Colon (tissue), 2 donors: Measurements from ENCODE around the gene GYPB.
"Not testable (repeated sequence)": the region's sequence is repeated elsewhere in the genome, so short reads cannot be mapped to it uniquely, and the experiment has no call there.

Source experiments
- FAIRE-seq: peaks from 2 replicates; lab custom pipeline; 2012; peaks lifted over from hg19 to GRCh38; lab: Jason Lieb, UNC
- donor health status: control.
- donor health status: control.

The GYPB gene

DNA sequence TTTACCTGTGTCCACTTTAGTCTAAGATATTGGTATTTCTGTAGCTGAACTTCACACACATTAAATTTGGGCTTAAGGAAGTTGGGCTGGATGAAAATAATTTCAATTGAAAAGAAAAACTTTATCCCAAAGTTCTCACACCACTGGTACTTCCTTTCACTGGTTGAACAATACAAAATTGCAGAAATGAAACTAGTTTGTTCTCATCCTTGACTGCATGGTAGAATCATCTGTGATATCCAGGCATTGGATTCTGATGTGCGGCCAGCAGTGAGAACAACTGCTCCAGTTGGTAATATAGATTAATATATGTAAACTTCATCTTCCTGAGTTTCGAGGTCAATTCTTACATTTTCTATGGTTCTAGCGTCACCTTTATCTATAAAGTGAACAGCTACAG, 10.6 kb downstream of the GYPB start:
- FAIRE-seq: not testable (repeated sequence)

DNA sequence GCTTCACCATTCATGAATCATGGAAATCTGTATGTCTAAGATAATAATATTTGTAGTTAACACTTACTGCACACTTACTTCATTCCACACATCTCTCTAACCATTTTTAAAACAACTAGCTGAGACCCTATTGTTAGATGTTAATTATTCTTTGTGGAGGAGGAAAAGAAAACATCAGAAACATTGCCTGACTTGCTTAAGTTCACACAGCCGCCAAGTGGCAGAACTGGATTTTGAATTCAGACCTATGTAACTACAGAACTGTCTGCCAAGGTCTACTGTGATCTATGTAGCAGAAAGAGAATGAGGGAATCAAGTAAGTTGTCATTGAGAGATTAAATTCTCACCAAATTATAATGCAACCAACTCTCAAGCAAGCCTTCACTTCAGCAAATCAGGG, 11.2 kb downstream of the GYPB start:
- not testable (repeated sequence) for FAIRE-seq

DNA sequence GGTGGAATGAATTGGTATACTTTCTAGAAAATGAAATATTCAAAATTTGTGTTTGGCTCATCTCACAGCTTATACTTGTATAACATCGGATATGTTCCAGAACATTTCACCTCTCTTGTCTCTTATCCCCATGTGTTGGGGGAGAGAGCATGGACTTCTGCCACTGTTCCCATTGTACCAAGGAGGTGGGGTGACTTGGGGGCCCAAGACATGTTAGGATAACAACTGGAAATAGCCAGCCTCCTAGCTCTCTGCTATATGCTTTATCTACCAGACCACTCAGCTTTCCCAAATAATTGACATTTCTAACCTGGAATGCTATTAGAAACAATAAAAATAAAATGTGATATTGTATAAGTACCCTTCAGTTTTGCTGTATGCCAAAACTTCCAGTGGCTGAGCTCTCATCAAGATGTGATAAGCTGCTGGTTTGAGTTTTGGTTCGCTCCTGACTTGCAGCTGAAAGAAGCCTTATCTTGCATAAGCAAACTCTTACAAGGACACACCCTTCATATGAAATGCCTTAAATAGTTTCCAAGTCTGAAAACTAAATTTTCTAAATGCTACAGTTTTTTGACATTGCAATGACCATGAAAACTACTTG, 12.9 kb downstream of the GYPB start:
- not testable (repeated sequence) for FAIRE-seq

DNA sequence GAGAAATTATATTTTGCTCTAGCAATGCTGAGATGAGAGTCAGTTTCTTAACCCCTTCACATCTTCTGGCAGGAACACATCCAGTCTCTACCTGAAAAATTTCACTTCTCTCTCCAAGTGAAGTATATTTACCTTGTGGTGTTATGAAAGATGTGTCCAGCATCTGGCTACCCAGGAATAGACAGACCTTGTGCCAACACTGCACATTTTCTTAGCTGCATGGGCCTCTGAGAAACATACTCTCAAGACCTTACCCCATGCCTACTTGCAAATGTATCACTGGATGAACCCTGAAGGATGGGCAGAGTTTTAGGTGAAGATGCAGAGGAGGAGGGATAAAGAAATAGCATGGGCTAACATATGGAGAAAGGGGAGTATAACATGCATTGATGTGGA, 13.6 kb downstream of the GYPB start:
- FAIRE-seq: not testable (repeated sequence)

- FAIRE-seq: not testable (repeated sequence)
Observed at GRCh38 chr4:144004868-144005557, 14.2 kb downstream of the GYPB start.

- FAIRE-seq: peak; percentile 86
Observed at GRCh38 chr4:144003890-144004265, 15.3 kb downstream of the GYPB start.

DNA sequence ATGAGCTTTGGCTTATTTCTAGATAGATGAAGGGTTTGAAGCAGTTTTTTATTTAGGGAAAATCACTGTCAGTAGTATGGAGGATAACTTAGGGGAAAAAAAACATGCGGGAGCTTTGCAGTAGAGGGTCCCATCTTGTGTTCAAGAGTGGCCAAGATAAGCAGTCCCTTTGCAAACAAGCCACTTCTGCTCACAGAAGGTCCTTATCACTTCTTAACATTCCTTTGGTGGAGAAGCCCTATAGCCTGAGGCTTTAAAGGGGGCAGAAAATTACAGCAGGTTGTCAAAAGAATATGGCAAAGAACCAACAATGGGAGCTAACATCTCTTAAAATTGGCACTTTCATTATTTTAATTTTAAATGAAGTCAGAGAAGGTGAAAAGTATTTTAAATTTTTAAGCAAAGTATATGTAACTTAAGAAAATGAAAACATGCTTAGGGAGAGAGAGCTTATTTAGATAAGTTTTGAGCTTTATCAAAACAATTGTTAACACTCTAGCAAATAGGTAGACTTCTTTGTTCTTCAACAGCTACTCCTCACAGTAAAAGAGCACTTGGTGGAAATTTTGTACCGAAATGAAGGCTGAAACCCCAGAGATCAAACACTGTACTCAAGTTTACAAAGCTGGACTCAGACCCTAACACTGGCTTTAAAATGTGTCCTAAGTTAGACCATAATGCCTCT, 15.8 kb downstream of the GYPB start:
- FAIRE-seq: not testable (repeated sequence)

DNA sequence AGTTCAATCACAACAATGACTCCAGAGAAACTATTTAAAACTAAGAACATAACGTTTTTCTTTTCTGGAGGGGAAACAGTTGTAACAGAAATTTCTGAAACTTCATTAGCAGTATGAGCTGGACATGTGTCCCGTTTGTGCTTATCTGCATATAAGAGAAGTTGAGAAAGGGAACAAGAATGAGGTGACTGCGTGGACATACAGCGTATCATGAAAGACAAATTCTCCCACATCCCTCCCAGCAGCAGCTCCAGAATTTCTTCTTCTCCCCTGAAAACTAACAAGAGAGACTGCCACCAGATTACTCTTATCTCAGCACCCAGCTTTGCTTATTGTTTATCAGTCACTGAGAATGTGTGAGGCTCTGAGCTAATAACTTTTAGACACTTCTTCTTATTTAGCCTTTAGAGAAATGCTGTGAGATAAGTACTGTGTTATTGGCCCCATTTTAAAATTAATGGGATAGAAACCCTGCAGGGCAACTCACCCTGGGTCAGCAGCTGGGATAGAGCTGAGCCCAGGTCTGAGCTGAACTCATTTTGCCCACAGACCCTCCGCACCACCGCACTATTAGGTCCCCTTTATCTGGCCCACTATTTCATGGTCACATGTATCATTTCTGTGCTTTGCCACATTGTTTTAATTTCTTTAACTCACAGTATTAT, 18.7 kb downstream of the GYPB start:
- not testable (repeated sequence) for FAIRE-seq

DNA sequence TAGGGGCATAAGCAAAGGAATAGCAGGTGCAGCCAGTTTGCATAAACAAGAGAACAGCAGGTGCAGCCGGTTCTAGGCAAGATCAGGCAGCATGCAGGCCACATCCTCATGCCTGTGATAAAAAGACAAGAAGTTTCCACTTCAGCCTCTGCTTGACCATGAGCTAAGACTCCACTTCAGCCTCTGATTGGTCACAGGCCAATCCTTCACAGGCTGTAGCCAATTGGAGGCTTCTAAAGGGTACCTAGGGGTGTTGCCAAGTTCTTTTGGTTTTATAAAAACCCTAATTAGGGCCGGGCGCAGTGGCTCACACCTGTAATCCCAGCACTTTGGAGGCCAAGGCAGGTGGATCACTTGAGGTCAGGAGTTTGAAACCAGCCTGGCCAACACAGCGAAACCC, 23.0 kb downstream of the GYPB start:
- FAIRE-seq: not testable (repeated sequence)

GRCh38 chr4:143991761-143992160, 27.4 kb downstream of the GYPB start:
- not testable (repeated sequence) for FAIRE-seq

- not testable (repeated sequence) for FAIRE-seq
Observed at GRCh38 chr4:143990717-143991116, 28.5 kb downstream of the GYPB start.

DNA sequence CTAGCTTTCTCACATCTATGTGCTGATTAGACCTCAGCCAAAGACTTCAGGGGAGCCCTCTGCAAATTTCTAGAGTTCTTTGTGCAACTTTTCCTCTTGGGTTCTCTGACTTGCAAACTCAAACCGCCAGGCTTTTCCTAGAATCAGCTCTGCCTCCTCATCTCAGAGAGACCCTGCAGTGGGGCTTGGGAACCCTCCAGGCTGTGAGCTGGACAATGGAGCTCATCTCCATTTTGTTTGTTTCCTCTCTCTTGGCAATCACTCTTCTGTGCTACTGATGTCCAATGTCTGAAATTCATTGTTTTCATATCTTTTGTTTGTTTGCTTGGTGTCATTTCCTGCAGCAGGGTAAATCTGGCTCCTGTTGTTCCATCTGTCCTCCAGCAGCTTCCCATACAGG, 33.0 kb downstream of the GYPB start:
- no peak for FAIRE-seq

- not testable (repeated sequence) for FAIRE-seq
Observed at GRCh38 chr4:143980776-143981175, 38.4 kb downstream of the GYPB start.

- FAIRE-seq: not testable (repeated sequence)
Observed at GRCh38 chr4:143975527-143975926, 43.7 kb downstream of the GYPB start.

- not testable (repeated sequence) for FAIRE-seq
Observed at GRCh38 chr4:143974021-143974420, 45.2 kb downstream of the GYPB start.

DNA sequence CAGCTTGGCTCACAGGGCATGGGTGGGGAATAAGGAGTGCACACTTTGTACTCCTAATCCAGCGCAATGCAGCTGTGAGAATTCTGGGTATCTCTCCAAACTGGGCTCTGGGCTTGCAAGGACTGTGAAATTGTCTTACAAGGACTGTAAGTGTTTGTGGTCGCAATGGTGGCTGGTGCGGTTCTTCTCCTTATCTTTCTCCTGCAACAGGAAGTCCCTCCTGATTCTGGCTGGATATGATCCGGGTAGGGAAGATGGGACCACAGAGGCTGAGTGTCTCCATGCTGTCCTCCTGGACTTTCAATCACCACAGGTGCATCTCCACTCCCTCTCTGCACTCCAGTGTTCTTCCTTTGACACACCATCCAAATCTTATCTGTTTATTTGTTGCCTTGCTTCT, 58.1 kb downstream of the GYPB start:
- FAIRE-seq: no peak

DNA sequence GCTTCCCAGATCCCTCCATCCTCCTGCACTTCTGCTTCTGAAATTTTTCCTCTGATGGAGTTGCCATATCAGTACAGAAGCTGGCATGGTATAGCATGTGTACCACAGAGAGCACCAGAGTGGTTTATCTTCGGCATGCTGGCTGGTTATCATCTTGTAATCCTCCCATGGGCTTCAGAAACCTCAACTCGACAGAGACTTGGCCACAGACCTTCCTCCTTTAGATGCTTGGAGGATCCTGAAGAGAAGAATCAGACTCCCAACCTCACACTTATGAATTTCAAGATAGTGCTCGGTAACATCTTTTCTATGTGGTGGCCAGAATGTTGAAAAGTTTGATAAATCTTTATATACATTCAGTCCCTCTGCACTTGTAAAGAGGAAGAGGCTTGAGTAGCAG, 63.9 kb downstream of the GYPB start:
- FAIRE-seq: not testable (repeated sequence)

DNA sequence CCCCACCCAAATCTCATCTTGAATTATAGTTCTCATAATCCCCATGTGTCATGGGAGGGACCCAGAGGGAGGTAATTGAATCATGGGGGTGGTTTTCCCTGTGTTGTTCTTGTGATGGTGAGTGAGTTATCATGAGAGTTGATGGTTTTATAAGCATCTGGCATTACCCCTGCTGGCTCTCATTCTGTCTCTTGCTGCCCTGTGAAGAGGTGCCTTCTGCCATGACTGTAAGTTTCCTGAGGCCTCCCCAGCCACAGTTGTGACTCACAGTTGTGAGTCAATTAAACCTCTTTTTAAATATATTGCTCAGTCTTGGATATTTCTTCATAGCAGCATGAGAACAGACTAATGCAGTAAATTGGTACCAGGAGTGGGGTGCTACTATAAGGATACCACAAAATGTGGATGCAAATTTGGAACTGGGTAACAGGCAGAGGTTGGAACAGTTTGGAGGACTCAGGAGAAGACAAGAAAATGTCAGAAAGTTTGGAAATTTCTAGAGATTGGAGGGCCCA, 67.7 kb downstream of the GYPB start:
- FAIRE-seq: not testable (repeated sequence)

- not testable (repeated sequence) for FAIRE-seq
Observed at GRCh38 chr4:143950967-143951366, 68.2 kb downstream of the GYPB start.

GRCh38 chr4:143950185-143950584, 69.0 kb downstream of the GYPB start:
- FAIRE-seq: not testable (repeated sequence)

- not testable (repeated sequence) for FAIRE-seq
Observed at GRCh38 chr4:143947493-143947892, 71.7 kb downstream of the GYPB start.
